Liver (tissue), 9 donors: Measurements from ENCODE around the gene YLPM1. TPM values are rescaled to one million over a fixed set of nuclear protein-coding genes. Genes with fewer than 3 reads are reported as not detected.

Source experiments
- DNase-seq: peaks from one replicate; pipeline ENCODE4 v3.0.0-alpha.2; 2017; ENCODE audit warnings: low spot score
- H3K27ac ChIP-seq, 2 donors: one replicate each; pipeline ENCODE4 v1.7.0; 2013; ENCODE audit warnings: inconsistent platforms in 2 of 2, low read length in 2 of 2, control low read depth in 1 of 2, low read depth in 1 of 2, mild to moderate bottlenecking in 1 of 2
- H3K27me3 ChIP-seq, 4 donors: one replicate each; pipeline versions ENCODE4 v1.6.1 to v1.7.0; 2013; ENCODE audit warnings: low read length in 3 of 4, inconsistent platforms in 1 of 4, mild to moderate bottlenecking in 1 of 4, moderate library complexity in 1 of 4; ENCODE audit not compliant: control insufficient read depth in 4 of 4, insufficient read depth in 4 of 4
- H3K36me3 ChIP-seq, 4 donors: one replicate each; pipeline versions ENCODE4 v1.6.1 to v1.7.0; 2013; ENCODE audit warnings: low read length in 3 of 4, mild to moderate bottlenecking in 3 of 4, low read depth in 1 of 4, moderate library complexity in 1 of 4; ENCODE audit not compliant: control insufficient read depth in 4 of 4, insufficient read depth in 3 of 4
- H3K4me1 ChIP-seq, 4 donors: one replicate each; pipeline versions ENCODE4 v1.6.1 to v1.7.0; 2013; ENCODE audit warnings: low read length in 3 of 4, mild to moderate bottlenecking in 3 of 4, moderate library complexity in 1 of 4; ENCODE audit not compliant: control insufficient read depth in 4 of 4, insufficient read depth in 4 of 4
- H3K4me3 ChIP-seq, 3 donors: one replicate each; pipeline versions ENCODE4 v1.6.1 to v1.7.0; 2013; ENCODE audit warnings: low read length in 3 of 3, control low read depth in 1 of 3, low read depth in 1 of 3, mild to moderate bottlenecking in 1 of 3
- H3K9ac ChIP-seq, 2 donors: one replicate each; pipeline ENCODE4 v1.7.0; 2013; ENCODE audit warnings: low read length in 2 of 2, mild to moderate bottlenecking in 2 of 2, moderate library complexity in 2 of 2, control low read depth in 1 of 2, low read depth in 1 of 2
- H3K9me3 ChIP-seq, 4 donors: one replicate each; pipeline versions ENCODE4 v1.6.1 to v1.7.0; 2013; ENCODE audit warnings: low read length in 3 of 4; ENCODE audit not compliant: control insufficient read depth in 4 of 4
- EGR1 ChIP-seq, 2 donors: IDR thresholded peaks; 2 replicates each; pipeline ENCODE4 v1.6.1; 2016 to 2018; ENCODE audit warnings: antibody characterized with exemption in 2 of 2, low read depth in 2 of 2
- FOXA1 ChIP-seq: IDR thresholded peaks from 2 replicates; pipeline ENCODE4 v1.6.1; 2016; ENCODE audit warnings: antibody characterized with exemption
- GABPA ChIP-seq, 2 donors: IDR thresholded peaks in 1 of 2; conservative IDR thresholded peaks in 1 of 2; 2 replicates each; pipeline ENCODE4 v1.6.1; 2016; ENCODE audit warnings: antibody characterized with exemption in 2 of 2, mild to moderate bottlenecking in 1 of 2, moderate library complexity in 1 of 2
- JUND ChIP-seq, 2 donors: IDR thresholded peaks; 2 replicates each; pipeline ENCODE4 v1.6.1; 2016; ENCODE audit warnings: antibody characterized with exemption in 2 of 2
- NR2F2 ChIP-seq: IDR thresholded peaks from 2 replicates; pipeline ENCODE4 v1.6.1; 2016; ENCODE audit warnings: antibody characterized with exemption
- RAD21 ChIP-seq, 2 donors: IDR thresholded peaks; 2 replicates each; pipeline ENCODE4 v1.6.1; 2016; ENCODE audit warnings: antibody characterized with exemption in 2 of 2, mild to moderate bottlenecking in 2 of 2
- REST ChIP-seq: IDR thresholded peaks from 2 replicates; pipeline ENCODE4 v1.6.1; 2016; ENCODE audit warnings: antibody characterized with exemption, mild to moderate bottlenecking
- RXRA ChIP-seq, 2 donors: IDR thresholded peaks; 2 replicates each; pipeline ENCODE4 v1.6.1; 2017 to 2018; ENCODE audit warnings: antibody characterized with exemption in 2 of 2, mild to moderate bottlenecking in 1 of 2
- SP1 ChIP-seq: IDR thresholded peaks from 2 replicates; pipeline ENCODE4 v1.6.1; 2018; ENCODE audit warnings: antibody characterized with exemption, mild to moderate bottlenecking
- TAF1 ChIP-seq: conservative IDR thresholded peaks from 2 replicates; pipeline ENCODE4 v1.6.1; 2016; ENCODE audit warnings: antibody characterized with exemption, mild to moderate bottlenecking
- YY1 ChIP-seq: IDR thresholded peaks from 2 replicates; pipeline ENCODE4 v1.6.1; 2016; ENCODE audit warnings: antibody characterized with exemption, mild to moderate bottlenecking
- ZBTB33 ChIP-seq: IDR thresholded peaks from 2 replicates; pipeline ENCODE4 v1.6.1; 2016; ENCODE audit warnings: antibody characterized with exemption
- WGBS: extraction: QIAGEN DNeasy Blood & Tissue Kit; methylation state at CpG from one replicate; pipeline ENCODE4 v1.1.7; 2013; 5-methylcytosine and 5-hydroxymethylcytosine counted together
- polyA plus RNA-seq, 2 donors: library from polyadenylated mRNA; stranded (reverse) in 1 of 2; unstranded in 1 of 2; fragments of 200-250 nt in 1 of 2; fragments of >200 nt in 1 of 2; fragmentation: Nextera tagmentation in 1 of 2; extraction: Ambion mirVana in 1 of 2; gene quantifications; one replicate each; pipeline versions ENCODE4 v1.2.1 to v1.2.3, GENCODE V29; 2013 to 2015
- total RNA-seq, 2 donors: library from RNA; depleted of rRNA; stranded (reverse); fragments of >200 nt; gene quantifications; one replicate each; pipeline ENCODE4 v1.2.3, GENCODE V29; 2014
- TF ChIP-seq, protein P1 (sequence below): IDR thresholded peaks from 2 replicates; pipeline ENCODE4 v1.6.1; 2016; ENCODE audit warnings: antibody characterized with exemption
- TF ChIP-seq, protein P2 (sequence below): IDR thresholded peaks from 2 replicates; pipeline ENCODE4 v1.6.1; 2016; ENCODE audit warnings: antibody characterized with exemption
- TF ChIP-seq, protein P3 (sequence below): fragments of 150-350 bp; IDR thresholded peaks from 2 replicates; pipeline ENCODE4 v1.5.1; 2017; ENCODE audit warnings: improper control_type of control experiment, low read depth, low read length; ENCODE audit not compliant: missing input control
- donor health status: healthy.
- donor health status: healthy.
- donor health status: healthy.
- donor health status: healthy.
- donor health status: healthy.

YLPM1 gene
- total and polyA plus RNA-seq, 4 donors = 5.9 to 27.3 (median 13.2) TPM

GRCh38 chr14:74826574-74826973 is 63.5 kb downstream of the YLPM1 start:
- H3K9ac ChIP-seq = no peak overlapping the region
- H3K9me3 ChIP-seq = no peaks in the 10 kb centered on the region
- no peak for DNase-seq
- H3K27ac ChIP-seq = no peak overlapping the region
- TF ChIP-seq JUND (IDR thresholded peaks at IDR 0.05) (no peak), SP1 (no peak), FOXA1 (no peak), ZBTB33 (no peak), EGR1 (IDR thresholded peaks at IDR 0.05; ENCODE audit: low read depth in 2 of 2) (no peak), YY1 (no peak), TAF1 (no peak), RXRA (IDR thresholded peaks at IDR 0.05) (no peak), RAD21 (IDR thresholded peaks at IDR 0.05) (no peak), REST (no peak), GABPA (IDR thresholded peaks at IDR 0.05 in 1 of 2, conservative IDR thresholded peaks at IDR 0.05 in 1 of 2) (no peak)
- TF ChIP-seq, protein P1, sequence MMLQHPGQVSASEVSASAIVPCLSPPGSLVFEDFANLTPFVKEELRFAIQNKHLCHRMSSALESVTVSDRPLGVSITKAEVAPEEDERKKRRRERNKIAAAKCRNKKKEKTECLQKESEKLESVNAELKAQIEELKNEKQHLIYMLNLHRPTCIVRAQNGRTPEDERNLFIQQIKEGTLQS = no peak
- TF ChIP-seq, protein P2, sequence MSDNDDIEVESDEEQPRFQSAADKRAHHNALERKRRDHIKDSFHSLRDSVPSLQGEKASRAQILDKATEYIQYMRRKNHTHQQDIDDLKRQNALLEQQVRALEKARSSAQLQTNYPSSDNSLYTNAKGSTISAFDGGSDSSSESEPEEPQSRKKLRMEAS = no peak
- TF ChIP-seq, protein P3, sequence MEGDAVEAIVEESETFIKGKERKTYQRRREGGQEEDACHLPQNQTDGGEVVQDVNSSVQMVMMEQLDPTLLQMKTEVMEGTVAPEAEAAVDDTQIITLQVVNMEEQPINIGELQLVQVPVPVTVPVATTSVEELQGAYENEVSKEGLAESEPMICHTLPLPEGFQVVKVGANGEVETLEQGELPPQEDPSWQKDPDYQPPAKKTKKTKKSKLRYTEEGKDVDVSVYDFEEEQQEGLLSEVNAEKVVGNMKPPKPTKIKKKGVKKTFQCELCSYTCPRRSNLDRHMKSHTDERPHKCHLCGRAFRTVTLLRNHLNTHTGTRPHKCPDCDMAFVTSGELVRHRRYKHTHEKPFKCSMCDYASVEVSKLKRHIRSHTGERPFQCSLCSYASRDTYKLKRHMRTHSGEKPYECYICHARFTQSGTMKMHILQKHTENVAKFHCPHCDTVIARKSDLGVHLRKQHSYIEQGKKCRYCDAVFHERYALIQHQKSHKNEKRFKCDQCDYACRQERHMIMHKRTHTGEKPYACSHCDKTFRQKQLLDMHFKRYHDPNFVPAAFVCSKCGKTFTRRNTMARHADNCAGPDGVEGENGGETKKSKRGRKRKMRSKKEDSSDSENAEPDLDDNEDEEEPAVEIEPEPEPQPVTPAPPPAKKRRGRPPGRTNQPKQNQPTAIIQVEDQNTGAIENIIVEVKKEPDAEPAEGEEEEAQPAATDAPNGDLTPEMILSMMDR = no peak
- no peak overlapping the region for H3K4me3 ChIP-seq
- no peaks in the 10 kb centered on the region for H3K27me3 ChIP-seq
- peaks cover 1 to 32% (median 20%) of the 10 kb centered on the region in 4 donors for H3K36me3 ChIP-seq
- H3K4me1 ChIP-seq = no peaks in the 10 kb centered on the region

DNA sequence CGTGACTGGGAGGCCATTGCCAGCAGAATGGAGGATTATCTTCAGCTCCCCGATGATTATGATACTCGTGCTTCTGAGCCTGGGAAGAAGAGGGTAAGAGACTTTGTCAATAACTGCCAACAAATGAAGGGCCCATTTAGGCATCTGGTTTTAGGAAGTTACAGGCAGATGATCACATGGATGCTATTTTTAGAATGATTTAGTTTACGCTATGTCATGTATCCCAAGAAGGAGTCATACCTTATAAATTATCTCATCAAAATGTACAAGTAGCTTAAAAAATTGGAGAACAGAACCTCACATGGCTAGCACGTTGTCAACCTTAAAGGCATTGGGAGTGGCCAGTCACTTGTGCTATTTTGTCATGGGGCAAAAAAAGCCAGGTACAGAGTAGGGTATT is 66.1 kb downstream of the YLPM1 start:
- Histone ChIP-seq H3K4me3 (no peak overlapping the region), H3K27ac (no peak overlapping the region), H3K9me3 (no peaks in the 10 kb centered on the region), H3K36me3 (peaks cover 1 to 29% (median 18%) of the 10 kb centered on the region in 4 donors), H3K27me3 (no peaks in the 10 kb centered on the region), H3K4me1 (no peaks in the 10 kb centered on the region), H3K9ac (no peak overlapping the region)
- DNase-seq = no peak
- no peak for TF ChIP-seq TAF1
- TF ChIP-seq ZBTB33 = no peak
- no peak for TF ChIP-seq JUND (IDR thresholded peaks at IDR 0.05)
- TF ChIP-seq GABPA (IDR thresholded peaks at IDR 0.05 in 1 of 2, conservative IDR thresholded peaks at IDR 0.05 in 1 of 2) = no peak
- no peak for TF ChIP-seq YY1
- no peak for TF ChIP-seq REST
- no peak for TF ChIP-seq EGR1 (IDR thresholded peaks at IDR 0.05; ENCODE audit: low read depth in 2 of 2)
- TF ChIP-seq, protein P1 = no peak
- TF ChIP-seq NR2F2 = no peak
- WGBS = 86% methylated on average over 5 of the region's 5 CpGs
